ENCODE measurements around the gene HNF1B. TPM values are rescaled to one million over a fixed set of nuclear protein-coding genes. Genes with fewer than 3 reads are reported as not detected.

Gene HNF1B
- polyA plus RNA-seq, 1 experiment: not detected

GRCh38 chr17:37697381-37697780 lies 47.5 kb downstream of the HNF1B start:
- ChIA-PET POLR2A (no interaction called here), CTCF (no interaction called here)
- TF ChIP-seq, protein P1, sequence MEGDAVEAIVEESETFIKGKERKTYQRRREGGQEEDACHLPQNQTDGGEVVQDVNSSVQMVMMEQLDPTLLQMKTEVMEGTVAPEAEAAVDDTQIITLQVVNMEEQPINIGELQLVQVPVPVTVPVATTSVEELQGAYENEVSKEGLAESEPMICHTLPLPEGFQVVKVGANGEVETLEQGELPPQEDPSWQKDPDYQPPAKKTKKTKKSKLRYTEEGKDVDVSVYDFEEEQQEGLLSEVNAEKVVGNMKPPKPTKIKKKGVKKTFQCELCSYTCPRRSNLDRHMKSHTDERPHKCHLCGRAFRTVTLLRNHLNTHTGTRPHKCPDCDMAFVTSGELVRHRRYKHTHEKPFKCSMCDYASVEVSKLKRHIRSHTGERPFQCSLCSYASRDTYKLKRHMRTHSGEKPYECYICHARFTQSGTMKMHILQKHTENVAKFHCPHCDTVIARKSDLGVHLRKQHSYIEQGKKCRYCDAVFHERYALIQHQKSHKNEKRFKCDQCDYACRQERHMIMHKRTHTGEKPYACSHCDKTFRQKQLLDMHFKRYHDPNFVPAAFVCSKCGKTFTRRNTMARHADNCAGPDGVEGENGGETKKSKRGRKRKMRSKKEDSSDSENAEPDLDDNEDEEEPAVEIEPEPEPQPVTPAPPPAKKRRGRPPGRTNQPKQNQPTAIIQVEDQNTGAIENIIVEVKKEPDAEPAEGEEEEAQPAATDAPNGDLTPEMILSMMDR (IDR thresholded peaks at IDR 0.05; ENCODE audit: low read depth, low read length): no peak
- no peak overlapping the region for H3K27ac ChIP-seq (ENCODE audit: low read depth, low read length)
- H3K4me3 ChIP-seq (ENCODE audit: low read depth, low read length): no peak overlapping the region
- H3K27me3 ChIP-seq (ENCODE audit: control insufficient read depth, insufficient read depth, low read length): no peaks in the 10 kb centered on the region
- H3K9me3 ChIP-seq (ENCODE audit: control insufficient read depth, insufficient read depth, low read length): peaks cover 5% of the 10 kb centered on the region
- DNase-seq (ENCODE audit: low read depth, low spot score): no peak

- Histone ChIP-seq H3K9me3 (ENCODE audit: control insufficient read depth, insufficient read depth, low read length) (peaks cover 5% of the 10 kb centered on the region), H3K27ac (ENCODE audit: low read depth, low read length) (no peak overlapping the region), H3K27me3 (ENCODE audit: control insufficient read depth, insufficient read depth, low read length) (peaks cover 1% of the 10 kb centered on the region), H3K4me3 (ENCODE audit: low read depth, low read length) (no peak overlapping the region)
- CTCF ChIA-PET: no interaction called here
- POLR2A ChIA-PET: no interaction called here
- DNase-seq (ENCODE audit: low read depth, low spot score): no peak
- TF ChIP-seq, protein P1 (IDR thresholded peaks at IDR 0.05; ENCODE audit: low read depth, low read length): no peak
Measured at GRCh38 chr17:37696366-37696765, 48.5 kb downstream of the HNF1B start.

GRCh38 chr17:37695726-37696125 lies 49.1 kb downstream of the HNF1B start:
- CTCF ChIA-PET: interaction anchor here (0.8 kb wide), 1 partner anchor 46 kb away, joined by 4 read pairs; no protein-coding TSS in a partner anchor
- Histone ChIP-seq H3K27me3 (ENCODE audit: control insufficient read depth, insufficient read depth, low read length) (peaks cover 2% of the 10 kb centered on the region), H3K27ac (ENCODE audit: low read depth, low read length) (no peak overlapping the region), H3K9me3 (ENCODE audit: control insufficient read depth, insufficient read depth, low read length) (peaks cover 5% of the 10 kb centered on the region), H3K4me3 (ENCODE audit: low read depth, low read length) (no peak overlapping the region)
- no peak for DNase-seq (ENCODE audit: low read depth, low spot score)
- POLR2A ChIA-PET: no interaction called here
- TF ChIP-seq, protein P1 (IDR thresholded peaks at IDR 0.05; ENCODE audit: low read depth, low read length): no peak

DNA sequence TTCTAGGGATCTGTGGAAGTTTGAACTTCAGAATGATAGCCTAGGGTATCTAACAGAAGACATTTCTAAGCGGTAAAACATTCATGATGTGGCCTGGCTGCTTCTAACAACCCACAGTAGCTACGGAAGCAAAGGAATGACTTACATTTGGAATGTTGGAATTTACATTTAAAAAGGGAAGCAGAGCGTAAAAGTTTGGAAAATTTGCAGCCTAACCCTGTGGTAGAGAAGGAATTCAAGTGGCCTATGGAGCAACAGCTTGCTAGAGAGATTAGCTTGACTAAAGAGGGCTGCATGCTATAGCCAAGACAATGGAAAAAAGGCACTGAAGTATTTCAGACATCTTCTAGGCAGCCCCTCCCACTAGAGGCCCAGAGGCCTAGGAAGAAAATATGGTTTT lies 50.1 kb downstream of the HNF1B start:
- ChIA-PET POLR2A (no interaction called here), CTCF (interaction anchor here (1.4 kb wide), 1 partner anchor 122 kb away, joined by 3 read pairs; no protein-coding TSS in a partner anchor)
- TF ChIP-seq, protein P1 (IDR thresholded peaks at IDR 0.05; ENCODE audit: low read depth, low read length): no peak
- Histone ChIP-seq H3K27me3 (ENCODE audit: control insufficient read depth, insufficient read depth, low read length) (peaks cover 2% of the 10 kb centered on the region), H3K27ac (ENCODE audit: low read depth, low read length) (no peak overlapping the region), H3K9me3 (ENCODE audit: control insufficient read depth, insufficient read depth, low read length) (peaks cover 5% of the 10 kb centered on the region), H3K4me3 (ENCODE audit: low read depth, low read length) (no peak overlapping the region)
- DNase-seq (ENCODE audit: low read depth, low spot score): no peak

DNA sequence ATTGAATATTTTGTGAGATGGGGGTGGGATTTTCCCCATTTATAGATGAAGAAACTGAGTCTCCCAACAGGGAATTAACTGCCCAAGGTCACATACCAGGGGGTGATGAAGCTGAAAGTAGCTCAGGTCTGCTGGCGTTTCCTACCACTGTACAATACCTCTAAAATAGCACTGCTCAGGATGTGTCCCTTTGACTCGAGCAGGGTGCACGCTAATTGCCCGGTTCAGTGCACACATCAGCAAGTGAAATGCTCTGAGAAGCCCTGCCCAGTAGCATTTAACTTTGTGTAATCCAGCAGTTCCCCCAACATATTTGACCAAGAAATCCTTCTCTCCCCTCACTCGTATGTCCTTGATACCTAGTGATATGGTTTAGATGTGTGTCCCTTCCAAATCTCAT lies 51.5 kb downstream of the HNF1B start:
- Histone ChIP-seq H3K27me3 (ENCODE audit: control insufficient read depth, insufficient read depth, low read length) (peaks cover 2% of the 10 kb centered on the region), H3K27ac (ENCODE audit: low read depth, low read length) (no peak overlapping the region), H3K9me3 (ENCODE audit: control insufficient read depth, insufficient read depth, low read length) (peaks cover 5% of the 10 kb centered on the region), H3K4me3 (ENCODE audit: low read depth, low read length) (no peak overlapping the region)
- ChIA-PET CTCF (no interaction called here), POLR2A (no interaction called here)
- DNase-seq (ENCODE audit: low read depth, low spot score): no peak
- TF ChIP-seq, protein P1 (IDR thresholded peaks at IDR 0.05; ENCODE audit: low read depth, low read length): no peak

Measured in AG04450 (cell line).